Astrocyte of the spinal cord (primary cell): ENCODE measurements around the gene SPATS2L.
A peak's percentile ranks its signal among the peaks of the same experiment; 100 is the strongest.

Source experiments
- DNase-seq: peaks from one replicate; pipeline ENCODE4 v3.0.0; 2011; ENCODE audit warnings: low read depth, low spot score
- H3K4me3 ChIP-seq: 2 replicates; pipeline ENCODE4 v1.5.1; 2011; ENCODE audit warnings: low read depth, mild to moderate bottlenecking, low read length, moderate library complexity
- in situ Hi-C: cut with HindIII; loops from 2 replicates; pipeline ENCODE4 v1.10.0; 2017; ENCODE audit warnings: low sequenced_read_pairs
- TF ChIP-seq, protein P1 (sequence below): IDR thresholded peaks from 2 replicates; pipeline ENCODE4 v1.5.1; 2012; ENCODE audit warnings: low read depth, mild to moderate bottlenecking, low read length, inconsistent platforms

Gene SPATS2L

DNA sequence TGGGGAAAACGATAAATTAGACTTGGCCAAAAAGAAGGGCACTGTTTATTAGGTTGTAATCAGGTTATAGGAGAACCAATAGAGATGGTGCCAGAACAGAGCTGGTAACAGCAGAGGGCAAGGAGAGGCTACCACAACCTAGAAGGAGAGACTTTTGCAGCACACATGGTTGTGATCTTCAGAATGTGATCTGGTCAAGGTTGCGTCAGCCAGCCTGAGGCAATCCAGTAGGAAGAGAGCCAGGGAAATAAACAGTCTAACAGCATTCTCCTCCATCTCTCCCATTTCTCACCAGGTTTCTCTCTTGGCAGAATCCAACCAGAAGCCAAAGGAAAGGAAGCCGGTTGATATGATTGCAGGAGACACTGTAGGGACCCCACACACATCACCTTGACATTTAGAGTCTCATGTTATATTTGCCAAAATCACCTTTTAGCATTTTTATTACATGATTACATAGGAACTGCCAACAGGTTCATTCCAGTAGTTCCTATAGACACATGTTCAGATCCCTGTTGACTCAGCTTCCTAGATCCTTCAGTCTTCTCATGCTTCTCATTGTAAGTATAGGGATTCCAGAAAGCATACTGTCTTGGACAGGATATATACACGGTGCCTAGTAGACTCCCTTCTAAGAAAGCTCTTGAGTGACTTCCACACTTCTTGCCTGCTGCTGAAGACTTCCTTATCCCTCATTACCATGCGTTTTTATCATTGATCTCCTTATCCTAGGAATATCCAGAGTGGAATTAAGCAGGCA is 17.6 kb upstream of the SPATS2L start:
- in situ Hi-C loops = no loop called here
- TF ChIP-seq, protein P1, sequence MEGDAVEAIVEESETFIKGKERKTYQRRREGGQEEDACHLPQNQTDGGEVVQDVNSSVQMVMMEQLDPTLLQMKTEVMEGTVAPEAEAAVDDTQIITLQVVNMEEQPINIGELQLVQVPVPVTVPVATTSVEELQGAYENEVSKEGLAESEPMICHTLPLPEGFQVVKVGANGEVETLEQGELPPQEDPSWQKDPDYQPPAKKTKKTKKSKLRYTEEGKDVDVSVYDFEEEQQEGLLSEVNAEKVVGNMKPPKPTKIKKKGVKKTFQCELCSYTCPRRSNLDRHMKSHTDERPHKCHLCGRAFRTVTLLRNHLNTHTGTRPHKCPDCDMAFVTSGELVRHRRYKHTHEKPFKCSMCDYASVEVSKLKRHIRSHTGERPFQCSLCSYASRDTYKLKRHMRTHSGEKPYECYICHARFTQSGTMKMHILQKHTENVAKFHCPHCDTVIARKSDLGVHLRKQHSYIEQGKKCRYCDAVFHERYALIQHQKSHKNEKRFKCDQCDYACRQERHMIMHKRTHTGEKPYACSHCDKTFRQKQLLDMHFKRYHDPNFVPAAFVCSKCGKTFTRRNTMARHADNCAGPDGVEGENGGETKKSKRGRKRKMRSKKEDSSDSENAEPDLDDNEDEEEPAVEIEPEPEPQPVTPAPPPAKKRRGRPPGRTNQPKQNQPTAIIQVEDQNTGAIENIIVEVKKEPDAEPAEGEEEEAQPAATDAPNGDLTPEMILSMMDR = no peak
- H3K4me3 ChIP-seq = no peak overlapping the region
- DNase-seq = no peak

DNA sequence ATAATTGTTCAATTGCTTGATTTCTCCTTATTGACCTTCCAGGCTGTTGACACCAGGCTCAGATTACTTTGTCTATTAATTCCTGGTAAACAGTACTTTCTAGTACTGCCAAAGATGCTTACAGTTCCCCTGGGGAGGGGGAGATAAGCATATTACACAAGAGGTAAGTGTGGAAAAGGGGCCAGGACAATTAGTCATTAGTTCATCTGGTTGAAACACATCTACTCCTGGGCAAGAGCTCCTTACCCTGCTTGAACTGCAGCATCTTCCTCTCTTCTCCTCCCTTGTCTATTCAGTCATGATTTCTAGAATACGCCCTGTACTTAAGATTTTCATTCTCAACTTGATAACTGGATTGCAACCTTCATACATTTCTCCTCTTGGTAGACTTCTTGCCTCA is 10.4 kb upstream of the SPATS2L start:
- in situ Hi-C loops = no loop called here
- no peak overlapping the region for H3K4me3 ChIP-seq
- no peak for DNase-seq
- TF ChIP-seq, protein P1 = no peak

DNA sequence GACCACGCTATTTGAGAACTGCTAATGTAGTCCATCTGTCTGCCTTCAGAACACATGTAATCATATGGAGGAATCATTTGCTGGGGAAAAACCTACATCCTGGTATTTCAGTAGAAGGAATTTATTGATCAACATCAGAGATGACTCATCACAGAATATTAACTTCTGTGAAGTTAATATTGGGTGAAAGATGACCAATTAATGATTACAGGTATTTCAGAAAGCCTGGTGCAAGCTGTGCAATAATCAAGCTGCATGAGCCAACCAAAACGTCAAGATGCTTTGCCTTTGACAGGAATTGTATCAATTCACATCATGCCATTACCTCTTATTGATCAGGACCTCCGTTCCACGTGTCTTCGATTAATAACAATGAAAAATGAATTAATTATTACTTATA is 9.4 kb upstream of the SPATS2L start:
- H3K4me3 ChIP-seq = no peak overlapping the region
- TF ChIP-seq, protein P1 = no peak
- no peak for DNase-seq
- in situ Hi-C loops = no loop called here

DNA sequence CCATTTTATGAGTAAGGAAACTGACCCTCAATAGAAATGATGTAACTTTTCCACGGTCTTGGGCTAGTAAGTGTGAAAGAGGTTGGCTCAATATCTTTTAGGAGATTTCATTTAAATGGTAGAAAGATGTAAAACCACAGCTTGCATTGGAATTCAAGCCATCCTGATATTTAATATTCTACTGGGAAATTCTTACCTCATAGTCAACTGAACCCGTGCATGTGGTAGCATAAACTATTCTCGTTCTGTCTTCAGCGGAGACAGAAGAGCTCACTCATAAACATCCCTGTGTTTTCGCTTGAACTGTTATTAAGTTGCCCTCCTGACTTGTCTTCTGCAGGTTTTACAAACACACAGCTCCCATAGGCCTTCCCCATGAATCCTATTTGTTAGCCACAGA is 8.5 kb upstream of the SPATS2L start:
- TF ChIP-seq, protein P1 = no peak
- peak; percentile 46 for DNase-seq
- in situ Hi-C loops = no loop called here
- no peak overlapping the region for H3K4me3 ChIP-seq

DNA sequence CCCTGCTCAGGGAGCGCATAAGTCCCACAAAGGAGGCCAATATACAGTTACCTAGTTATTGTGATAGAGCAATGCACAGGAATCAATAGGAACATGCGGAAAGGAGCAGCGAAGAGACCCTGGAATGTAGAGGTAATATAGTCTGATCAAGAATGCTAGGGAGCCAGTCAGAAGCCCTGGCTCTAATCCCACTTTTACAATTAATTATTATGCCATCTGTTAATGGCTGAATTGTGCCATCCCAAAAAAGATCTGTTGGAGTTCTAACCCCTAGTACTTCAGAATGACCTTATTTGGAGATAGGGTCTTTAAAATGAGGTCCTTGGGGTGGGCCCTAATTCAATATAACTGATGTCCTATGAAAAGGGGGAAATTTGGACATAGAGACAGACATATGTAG is 7.7 kb upstream of the SPATS2L start:
- no peak overlapping the region for H3K4me3 ChIP-seq
- DNase-seq = no peak
- in situ Hi-C loops = no loop called here
- TF ChIP-seq, protein P1 = no peak

DNA sequence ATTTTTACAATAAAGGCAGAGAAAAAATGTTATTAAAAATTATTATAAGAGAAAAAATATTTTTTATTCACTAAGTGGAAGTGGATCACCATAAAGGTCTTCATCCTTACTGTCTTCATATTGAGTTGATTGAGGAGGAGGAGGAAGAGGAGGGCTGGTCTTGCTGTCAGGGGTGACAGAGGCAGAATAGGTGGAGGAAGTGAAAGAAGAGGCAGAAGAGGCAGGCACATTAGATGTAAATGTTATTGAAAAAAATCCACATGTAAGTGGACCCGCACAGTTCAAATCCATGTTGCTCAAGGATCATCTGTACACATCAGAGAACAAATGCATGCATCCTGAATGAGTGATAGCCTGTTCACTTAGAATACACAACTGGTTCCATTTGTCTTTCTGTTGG is 6.4 kb upstream of the SPATS2L start:
- no peak for DNase-seq
- TF ChIP-seq, protein P1 = no peak
- H3K4me3 ChIP-seq = no peak overlapping the region
- in situ Hi-C loops = no loop called here
